Coronary artery (tissue), 2 donors: ENCODE measurements around the gene ZG16.
"Not testable (repeated sequence)": the region's sequence is repeated elsewhere in the genome, so short reads cannot be mapped to it uniquely, and the experiment has no call there.

ENCODE experiments used
- DNase-seq: peaks from one replicate; pipeline ENCODE4 v3.0.0-alpha.2; 2017; ENCODE audit warnings: low spot score
- H3K27ac ChIP-seq, 2 donors: fragments of 200-600 bp; sonication (generic); one replicate each; pipeline ENCODE4 v1.5.1; 2016 to 2019
- H3K4me3 ChIP-seq: fragments of 200-600 bp; sonication (generic); 2 replicates; pipeline ENCODE4 v1.5.1; 2016; ENCODE audit warnings: mild to moderate bottlenecking, moderate library complexity
- CTCF ChIP-seq: fragments of 200-600 bp; sonication (generic); IDR thresholded peaks from one replicate; pipeline ENCODE4 v1.5.1; 2019; ENCODE audit warnings: antibody characterized with exemption

Gene ZG16

GRCh38 chr16:29791845-29792807, 14.1 kb downstream of the ZG16 start:
- no peak for TF ChIP-seq CTCF
- H3K4me3 ChIP-seq, result peak overlapping the region; percentile 90
- H3K27ac ChIP-seq, result no peak overlapping the region
- DNase-seq, result no peak

- not testable (repeated sequence) for H3K27ac ChIP-seq, DNase-seq
Observed at GRCh38 chr16:29793153-29793552, 15.1 kb downstream of the ZG16 start.

GRCh38 chr16:29794231-29794710, 16.2 kb downstream of the ZG16 start:
- no peak for DNase-seq
- no peak for TF ChIP-seq CTCF
- H3K27ac ChIP-seq, result no peak overlapping the region
- no peak overlapping the region for H3K4me3 ChIP-seq

More at GRCh38 chr16:29793153-29793552, 15.1 kb downstream of the ZG16 start:
- not testable (repeated sequence) for H3K4me3 ChIP-seq

GRCh38 chr16:29802416-29802935, 24.4 kb downstream of the ZG16 start:
- Histone ChIP-seq H3K4me3 (no peak overlapping the region), H3K27ac (no peak overlapping the region)
- no peak for TF ChIP-seq CTCF
- DNase-seq, result no peak

GRCh38 chr16:29804020-29804419, 26.0 kb downstream of the ZG16 start:
- TF ChIP-seq CTCF, result no peak
- peak overlapping the region; percentile 95 to 98 for H3K27ac ChIP-seq
- DNase-seq, result no peak

GRCh38 chr16:29804455-29805231, 26.6 kb downstream of the ZG16 start:
- Histone ChIP-seq H3K27ac (peak overlapping the region; percentile 95 to 98), H3K4me3 (peak overlapping the region; percentile 80)
- DNase-seq, result peak; percentile 81
- no peak for TF ChIP-seq CTCF

More at GRCh38 chr16:29804020-29804419, 26.0 kb downstream of the ZG16 start:
- peak overlapping the region; percentile 80 for H3K4me3 ChIP-seq
